KMS-11 (cell line): ENCODE results near the gene ZNF423.

Experiments
- H2AFZ ChIP-seq: fragments of 200-600 bp; sonication (generic); 2 replicates; pipeline ENCODE4 v1.6.1; 2016; ENCODE audit warnings: antibody characterized with exemption, mixed run types, low read depth
- H3K27ac ChIP-seq: fragments of 200-600 bp; sonication (generic); 2 replicates; pipeline ENCODE4 v1.6.1; 2016; ENCODE audit warnings: mild to moderate bottlenecking, mixed run types
- H3K27me3 ChIP-seq: fragments of 200-600 bp; sonication (generic); 2 replicates; pipeline ENCODE4 v1.6.1; 2017; ENCODE audit warnings: mild to moderate bottlenecking, low read depth, mixed run types, moderate library complexity; ENCODE audit not compliant: insufficient read depth
- H3K36me3 ChIP-seq: fragments of 200-600 bp; sonication (generic); 2 replicates; pipeline ENCODE4 v1.6.1; 2017; ENCODE audit warnings: mild to moderate bottlenecking, mixed run types; ENCODE audit not compliant: insufficient read depth
- H3K4me1 ChIP-seq: fragments of 200-600 bp; sonication (generic); 2 replicates; pipeline ENCODE4 v1.6.1; 2016; ENCODE audit warnings: mild to moderate bottlenecking, low read depth, mixed run types; ENCODE audit not compliant: poor library complexity, severe bottlenecking
- H3K4me2 ChIP-seq: fragments of 200-600 bp; sonication (generic); 2 replicates; pipeline ENCODE4 v1.7.0; 2016; ENCODE audit warnings: mild to moderate bottlenecking, mixed run types
- H3K4me3 ChIP-seq: fragments of 200-600 bp; sonication (generic); IDR thresholded peaks from 2 replicates; pipeline ENCODE4 v1.6.1; 2017; ENCODE audit warnings: low read depth, low read length, mixed read lengths; ENCODE audit not compliant: insufficient read depth
- H3K79me2 ChIP-seq: fragments of 200-600 bp; sonication (generic); 2 replicates; pipeline ENCODE4 v1.6.1; 2016; ENCODE audit warnings: low read depth, mixed run types; ENCODE audit not compliant: insufficient read depth
- H3K9ac ChIP-seq: fragments of 200-600 bp; sonication (generic); 2 replicates; pipeline ENCODE4 v1.6.1; 2016; ENCODE audit warnings: mild to moderate bottlenecking, mixed run types
- H4K20me1 ChIP-seq: fragments of 200-600 bp; sonication (generic); 2 replicates; pipeline ENCODE4 v1.6.1; 2016; ENCODE audit warnings: mild to moderate bottlenecking, mixed run types; ENCODE audit not compliant: insufficient read depth
- TF ChIP-seq, protein P1 (sequence below): fragments of 200-600 bp; sonication (generic); conservative IDR thresholded peaks from 2 replicates; pipeline ENCODE4 v1.6.1; 2017; ENCODE audit warnings: low read depth, mild to moderate bottlenecking, antibody characterized with exemption, low read length, moderate library complexity, mixed read lengths

Gene ZNF423

DNA sequence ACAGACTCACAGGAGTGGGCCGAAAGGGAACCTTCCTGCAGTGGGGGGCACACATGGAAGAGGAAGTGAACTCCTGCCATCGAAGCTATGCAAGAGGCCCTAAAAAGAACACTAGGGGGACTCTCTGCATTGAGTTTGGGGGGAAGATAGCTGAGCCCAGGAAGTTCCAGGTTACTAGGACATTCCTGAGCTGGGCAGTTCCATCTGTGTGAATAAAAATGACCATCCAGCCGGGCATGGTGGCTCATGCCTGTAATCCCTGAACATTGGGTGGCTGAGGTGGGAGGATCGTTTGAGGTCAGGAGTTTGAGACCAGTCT lies 211.8 kb downstream of the ZNF423 start:
- H2AFZ ChIP-seq, result no peak overlapping the region
- TF ChIP-seq, protein P1, sequence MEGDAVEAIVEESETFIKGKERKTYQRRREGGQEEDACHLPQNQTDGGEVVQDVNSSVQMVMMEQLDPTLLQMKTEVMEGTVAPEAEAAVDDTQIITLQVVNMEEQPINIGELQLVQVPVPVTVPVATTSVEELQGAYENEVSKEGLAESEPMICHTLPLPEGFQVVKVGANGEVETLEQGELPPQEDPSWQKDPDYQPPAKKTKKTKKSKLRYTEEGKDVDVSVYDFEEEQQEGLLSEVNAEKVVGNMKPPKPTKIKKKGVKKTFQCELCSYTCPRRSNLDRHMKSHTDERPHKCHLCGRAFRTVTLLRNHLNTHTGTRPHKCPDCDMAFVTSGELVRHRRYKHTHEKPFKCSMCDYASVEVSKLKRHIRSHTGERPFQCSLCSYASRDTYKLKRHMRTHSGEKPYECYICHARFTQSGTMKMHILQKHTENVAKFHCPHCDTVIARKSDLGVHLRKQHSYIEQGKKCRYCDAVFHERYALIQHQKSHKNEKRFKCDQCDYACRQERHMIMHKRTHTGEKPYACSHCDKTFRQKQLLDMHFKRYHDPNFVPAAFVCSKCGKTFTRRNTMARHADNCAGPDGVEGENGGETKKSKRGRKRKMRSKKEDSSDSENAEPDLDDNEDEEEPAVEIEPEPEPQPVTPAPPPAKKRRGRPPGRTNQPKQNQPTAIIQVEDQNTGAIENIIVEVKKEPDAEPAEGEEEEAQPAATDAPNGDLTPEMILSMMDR, result no peak
- no peaks in the 10 kb centered on the region for H3K79me2 ChIP-seq
- H3K27ac ChIP-seq, result no peak overlapping the region
- H3K4me2 ChIP-seq, result no peak overlapping the region
- H3K27me3 ChIP-seq, result no peaks in the 10 kb centered on the region
- no peak overlapping the region for H3K9ac ChIP-seq
- no peak overlapping the region for H3K4me3 ChIP-seq
- H3K4me1 ChIP-seq, result no peaks in the 10 kb centered on the region
- H4K20me1 ChIP-seq, result no peaks in the 10 kb centered on the region
- no peaks in the 10 kb centered on the region for H3K36me3 ChIP-seq

DNA sequence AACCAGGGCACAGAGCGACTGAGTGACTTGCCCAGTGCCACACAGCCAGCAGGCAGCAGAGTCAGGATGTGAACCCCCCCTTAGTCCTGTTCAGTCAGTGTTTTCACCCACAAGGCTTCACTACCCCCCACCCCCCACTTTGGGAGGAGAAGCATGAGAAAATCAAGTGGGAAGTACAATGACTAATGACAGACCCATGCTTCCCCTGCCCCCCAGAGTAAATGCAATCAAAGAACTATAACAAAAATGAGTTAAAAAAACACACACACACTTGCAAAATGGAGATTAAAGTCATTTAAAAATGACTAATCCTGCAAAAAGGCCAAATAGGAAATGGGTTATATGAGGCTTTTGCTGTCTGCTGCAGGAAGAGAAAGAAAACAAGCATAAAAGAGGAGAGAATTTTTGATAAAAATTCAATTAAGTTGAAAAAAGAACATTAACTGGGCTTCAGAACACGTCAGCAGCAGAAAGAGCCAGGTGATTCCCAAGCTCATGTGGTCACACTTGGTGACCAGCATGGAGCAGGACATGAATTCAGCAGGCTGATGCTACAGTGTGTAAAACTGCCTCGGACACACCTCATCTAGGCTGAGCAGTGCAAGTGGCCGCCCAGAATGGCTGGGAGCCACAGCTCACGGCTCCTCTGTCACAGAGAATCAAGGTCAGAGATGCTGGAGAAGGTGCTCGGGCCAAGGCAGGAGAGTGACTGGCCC lies 212.3 kb downstream of the ZNF423 start:
- no peaks in the 10 kb centered on the region for H4K20me1 ChIP-seq
- no peak overlapping the region for H2AFZ ChIP-seq
- no peak overlapping the region for H3K4me3 ChIP-seq
- no peak overlapping the region for H3K4me2 ChIP-seq
- H3K36me3 ChIP-seq, result no peaks in the 10 kb centered on the region
- H3K79me2 ChIP-seq, result no peaks in the 10 kb centered on the region
- H3K27me3 ChIP-seq, result no peaks in the 10 kb centered on the region
- no peaks in the 10 kb centered on the region for H3K4me1 ChIP-seq
- no peak overlapping the region for H3K9ac ChIP-seq
- H3K27ac ChIP-seq, result no peak overlapping the region
- TF ChIP-seq, protein P1, result no peak

DNA sequence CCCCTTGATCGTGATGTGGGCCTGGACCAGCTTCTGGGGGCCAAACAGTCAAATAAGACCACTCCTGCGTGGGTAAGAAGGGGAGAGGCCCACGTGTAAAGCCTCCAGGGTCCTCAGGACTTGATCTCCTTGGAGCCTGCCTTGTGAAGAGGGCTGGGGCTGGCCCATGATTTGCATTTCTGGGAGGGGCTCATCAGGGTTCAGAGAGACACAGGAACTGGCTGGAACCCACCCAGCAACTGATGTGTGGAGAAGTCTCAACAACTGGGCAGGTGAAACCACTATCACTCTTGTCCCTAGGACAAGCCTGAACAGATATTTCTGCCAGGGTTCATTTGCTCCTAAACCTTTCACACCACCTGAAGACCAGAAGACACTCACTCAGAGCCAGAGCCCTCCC lies 214.7 kb downstream of the ZNF423 start:
- no peak overlapping the region for H2AFZ ChIP-seq
- no peaks in the 10 kb centered on the region for H3K36me3 ChIP-seq
- no peaks in the 10 kb centered on the region for H3K27me3 ChIP-seq
- H3K79me2 ChIP-seq, result no peaks in the 10 kb centered on the region
- no peak overlapping the region for H3K4me2 ChIP-seq
- no peaks in the 10 kb centered on the region for H4K20me1 ChIP-seq
- H3K4me1 ChIP-seq, result no peaks in the 10 kb centered on the region
- TF ChIP-seq, protein P1, result no peak
- no peak overlapping the region for H3K27ac ChIP-seq
- no peak overlapping the region for H3K4me3 ChIP-seq
- H3K9ac ChIP-seq, result no peak overlapping the region

DNA sequence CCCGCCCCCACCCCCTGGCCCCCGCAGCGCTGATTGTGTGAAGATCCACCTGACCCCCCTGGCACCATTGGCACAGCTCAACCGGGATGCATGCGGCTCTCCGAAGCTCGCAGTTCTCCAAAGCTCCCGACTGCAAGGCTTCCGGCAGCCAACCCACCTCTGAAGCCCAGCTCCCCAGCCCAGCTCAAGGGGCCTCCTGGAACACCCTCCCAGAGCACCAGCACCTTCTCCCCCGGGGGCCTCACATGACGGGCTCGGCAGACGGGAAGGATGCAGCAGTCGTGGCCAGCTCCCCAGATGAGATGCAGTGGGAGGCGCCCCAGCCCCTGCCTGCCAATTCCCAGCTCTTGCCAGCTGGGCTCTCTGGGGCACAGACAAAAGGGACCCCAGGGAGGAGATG lies 215.3 kb downstream of the ZNF423 start:
- Histone ChIP-seq H3K79me2 (no peaks in the 10 kb centered on the region), H3K4me2 (no peak overlapping the region), H3K4me1 (no peaks in the 10 kb centered on the region), H3K27ac (no peak overlapping the region), H3K27me3 (no peaks in the 10 kb centered on the region), H4K20me1 (no peaks in the 10 kb centered on the region), H3K4me3 (no peak overlapping the region), H3K36me3 (no peaks in the 10 kb centered on the region), H3K9ac (no peak overlapping the region), H2AFZ (no peak overlapping the region)
- TF ChIP-seq, protein P1, result no peak
